Heart left ventricle (tissue), 13 donors: ENCODE measurements around the gene VHLL.

Experiments used
- CTCF ChIP-seq, 12 donors: fragments of 200-600 bp; sonication (generic) in 4 of 12; IDR thresholded peaks; one replicate each; pipeline versions ENCODE4 v1.5.0 to v1.8.0; 2018 to 2022; ENCODE audit warnings: antibody characterized with exemption in 12 of 12, mild to moderate bottlenecking in 5 of 12
- POLR2A ChIP-seq, 2 donors: fragments of 450-650 bp; IDR thresholded peaks; one replicate each; pipeline ENCODE4 v1.6.1; 2017; ENCODE audit warnings: antibody characterized with exemption in 2 of 2, mild to moderate bottlenecking in 2 of 2, moderate library complexity in 2 of 2
- donor health status: ischemic (EF 13 %, LVEDD 7.1; RV severe dilation, severe dysfunction).
- donor health status: DM: no; HTN: yes; CAD: no.
- donor health status: DM: no; HTN: no; CAD: no.
- donor health status: ischemic (EF 25% LVEDD 6.9; RV normal size, moderate dysfunction).
- donor health status: ischemic (EF 25% LVEDD 5.7; RV mildly dilated, moderate dysfunction).
- donor health status: ischemic (EF 35%, LVEDD 5.7; RV mildly dilated, moderate dysfunction).
- donor health status: nonischemic (EF 11% LVEDD 7.7; RV severe dilation, severe dysfunction).
- donor health status: DM: yes; HTN: yes; CAD: no.
- donor health status: PGD.
- donor health status: ischemic (EF 29% LVEDD 5.4; RV normal size, mild dysfunction).
- donor health status: nonischemic (EF 23%, LVEDD 6.1; RV moderate dilation, normal function).

GRCh38 chr1:156266051-156266450, 33.1 kb downstream of the VHLL start:
- TF ChIP-seq CTCF (IDR thresholded peaks at IDR 0.05) (no peak), POLR2A (IDR thresholded peaks at IDR 0.05) (no peak)
